SW480 (cell line): ENCODE results near the gene RPLP2.

Source experiments
- DNase-seq: peaks from one replicate; pipeline ENCODE4 v3.0.0-alpha.2; 2016; ENCODE audit warnings: low spot score

The RPLP2 gene

DNA sequence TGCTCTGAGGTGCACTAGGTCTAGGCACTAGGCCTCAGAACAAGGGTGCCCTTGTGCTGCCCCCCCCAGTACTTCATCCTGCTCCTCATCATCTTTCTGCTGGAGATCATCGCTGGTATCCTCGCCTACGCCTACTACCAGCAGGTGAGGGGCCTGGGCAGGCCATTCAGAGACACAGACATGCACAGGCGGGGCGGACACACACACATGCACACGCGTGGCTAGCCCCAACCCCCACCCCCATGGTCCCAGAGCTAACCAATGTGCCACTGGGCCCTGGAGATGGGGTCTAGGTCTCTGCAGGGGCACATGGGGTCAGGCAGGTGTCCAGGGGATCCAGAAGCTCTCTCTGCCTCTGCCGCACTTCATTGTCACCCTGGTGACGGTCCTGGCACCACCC, 26.9 kb downstream of the RPLP2 start:
- no peak for DNase-seq

DNA sequence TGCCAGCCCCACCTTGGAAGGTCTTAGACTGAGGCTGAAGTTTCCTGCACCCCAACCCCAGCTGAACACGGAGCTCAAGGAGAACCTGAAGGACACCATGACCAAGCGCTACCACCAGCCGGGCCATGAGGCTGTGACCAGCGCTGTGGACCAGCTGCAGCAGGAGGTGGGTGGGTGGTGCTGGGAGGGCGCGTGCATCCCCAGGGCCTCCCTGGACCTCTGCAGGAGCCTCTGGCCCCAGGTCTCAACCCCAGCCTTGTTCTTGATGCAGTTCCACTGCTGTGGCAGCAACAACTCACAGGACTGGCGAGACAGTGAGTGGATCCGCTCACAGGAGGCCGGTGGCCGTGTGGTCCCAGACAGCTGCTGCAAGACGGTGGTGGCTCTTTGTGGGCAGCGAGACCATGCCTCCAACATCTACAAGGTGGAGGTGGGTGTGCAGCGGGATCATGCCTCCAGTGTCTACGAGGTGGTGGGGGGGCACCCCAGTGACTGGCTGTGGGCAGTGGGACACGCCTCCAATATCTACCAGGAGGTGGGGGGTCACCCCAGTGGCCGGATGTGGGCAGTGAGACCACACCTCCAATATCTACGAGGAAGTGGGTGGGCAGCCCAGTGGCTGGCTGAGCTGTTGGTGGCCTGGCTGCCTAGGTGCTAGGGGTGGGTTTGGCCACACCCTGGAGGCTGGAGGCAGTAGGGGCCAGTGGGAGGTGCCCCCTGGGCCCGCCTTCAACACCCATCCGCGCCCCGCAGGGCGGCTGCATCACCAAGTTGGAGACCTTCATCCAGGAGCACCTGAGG, 27.6 kb downstream of the RPLP2 start:
- no peak for DNase-seq

DNA sequence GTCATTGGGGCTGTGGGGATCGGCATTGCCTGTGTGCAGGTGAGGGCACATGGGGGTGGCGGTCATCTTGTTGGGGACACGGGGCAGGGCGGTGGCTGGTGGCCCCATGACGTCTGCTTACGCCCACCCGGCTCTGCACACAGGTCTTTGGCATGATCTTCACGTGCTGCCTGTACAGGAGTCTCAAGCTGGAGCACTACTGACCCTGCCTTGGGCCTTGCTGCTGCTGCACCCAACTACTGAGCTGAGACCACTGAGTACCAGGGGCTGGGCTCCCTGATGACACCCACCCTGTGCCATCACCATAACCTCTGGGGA, 28.2 kb downstream of the RPLP2 start:
- DNase-seq: no peak

DNA sequence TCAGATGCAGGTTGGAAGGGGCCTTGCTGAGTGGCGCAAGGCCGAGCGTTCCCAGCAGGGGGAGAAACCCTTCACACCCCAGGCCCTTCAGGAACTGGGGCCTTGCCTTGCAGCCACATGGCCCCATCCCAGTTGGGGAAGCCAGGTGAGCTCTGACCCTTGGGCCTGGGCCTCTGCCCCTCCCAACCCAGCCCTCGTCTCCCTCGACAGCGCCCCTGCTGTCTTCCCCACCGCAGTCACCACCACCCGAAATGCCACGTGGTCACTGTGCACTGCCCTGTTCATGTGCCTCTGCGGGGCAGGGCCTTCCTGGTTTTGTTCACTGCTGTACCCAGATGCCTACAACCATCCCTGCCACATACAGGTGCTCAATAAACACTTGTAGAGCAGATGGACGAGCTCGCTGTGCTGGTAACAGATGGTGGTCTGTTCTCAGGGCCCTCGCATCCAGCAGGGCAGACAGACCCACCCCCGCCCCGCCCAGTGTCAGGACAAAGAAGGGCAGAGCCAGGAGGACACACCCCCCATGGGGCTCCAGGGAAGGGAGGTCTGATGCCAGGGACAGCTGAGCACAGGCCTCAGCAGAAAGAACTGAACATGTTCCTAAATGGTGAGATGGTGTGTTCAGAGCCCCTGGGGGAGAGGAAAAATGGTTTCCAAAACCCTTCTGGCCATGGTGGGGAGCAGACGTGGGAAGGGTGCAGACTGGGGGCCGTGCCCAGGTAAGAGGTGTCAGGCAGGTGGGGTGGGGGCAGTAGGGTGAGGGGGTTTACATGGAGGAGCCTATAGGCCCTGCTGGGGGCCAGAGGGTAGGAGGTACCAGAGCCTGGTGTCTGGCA, 28.9 kb downstream of the RPLP2 start:
- DNase-seq: no peak

DNA sequence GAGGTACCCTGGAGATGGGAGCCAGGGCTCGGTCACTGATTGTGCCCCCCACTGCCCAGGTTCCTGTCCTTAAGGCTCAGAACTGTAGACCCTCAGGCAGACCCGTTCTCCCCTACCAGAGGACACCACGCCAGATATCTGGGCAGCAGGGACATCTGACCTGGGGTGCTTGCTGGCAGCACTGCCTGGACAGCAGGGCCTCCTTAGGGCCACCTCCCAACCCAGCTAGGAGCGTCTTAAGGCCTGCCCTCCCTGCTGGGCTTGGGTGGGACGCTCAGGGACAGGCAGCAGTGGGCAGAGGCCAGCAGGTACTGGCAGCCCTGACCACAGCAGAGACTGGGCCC, 29.5 kb downstream of the RPLP2 start:
- no peak for DNase-seq

DNA sequence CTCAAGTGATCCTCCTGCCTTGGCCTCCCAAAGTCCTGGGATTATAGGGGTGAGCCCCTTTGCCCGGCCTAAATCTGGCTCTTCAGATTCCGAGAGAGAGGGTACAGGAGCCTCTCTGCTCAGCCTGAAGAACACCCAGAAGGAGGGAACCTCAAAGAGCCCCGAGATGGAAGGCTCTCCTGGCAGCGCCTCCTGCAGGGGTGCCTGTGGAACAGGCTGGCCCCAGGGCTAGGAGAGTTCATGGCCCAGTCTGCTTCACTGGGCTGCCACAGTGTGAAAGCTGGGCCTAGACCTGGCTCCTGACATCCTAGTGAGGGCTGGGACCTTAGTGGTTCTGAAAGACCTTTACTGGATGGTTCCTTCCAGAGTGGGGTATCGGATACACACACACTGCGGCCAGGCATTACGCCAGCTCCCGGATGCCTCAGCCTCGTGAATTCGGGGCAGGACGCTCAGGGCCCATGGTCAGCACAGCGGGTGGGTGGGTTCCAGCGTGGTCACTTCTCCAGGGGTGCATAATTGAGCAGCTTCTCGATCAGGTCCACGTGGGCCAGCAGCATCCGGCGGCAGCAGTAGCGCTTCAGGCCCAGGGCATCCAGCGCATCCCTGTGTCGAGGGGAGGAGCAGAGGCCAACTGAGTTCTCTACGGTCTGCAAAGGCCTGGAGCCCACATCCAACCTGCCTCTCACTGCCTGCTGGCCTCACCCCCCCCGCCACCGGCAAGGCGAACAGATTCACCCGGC, 30.3 kb downstream of the RPLP2 start:
- no peak for DNase-seq

DNA sequence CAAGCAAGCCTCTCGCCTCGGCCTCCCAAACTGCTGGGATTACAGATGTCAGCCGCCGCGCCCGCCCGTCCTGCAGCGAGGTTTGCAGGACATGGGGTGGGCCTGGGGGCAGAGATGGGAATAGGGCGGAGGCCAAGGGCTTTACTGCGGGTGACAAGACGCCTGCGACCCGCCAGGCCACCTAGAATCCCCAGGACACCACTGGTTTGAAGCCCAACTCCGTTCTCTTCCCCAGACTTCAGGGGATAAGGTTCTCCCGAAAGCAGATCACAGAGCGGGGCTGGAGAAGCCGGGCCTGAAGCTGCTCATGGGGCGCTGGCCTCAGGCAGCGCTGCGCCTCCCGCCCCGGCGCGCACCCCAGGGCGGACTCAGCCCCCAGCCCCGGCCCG, 32.2 kb downstream of the RPLP2 start:
- DNase-seq: no peak

DNA sequence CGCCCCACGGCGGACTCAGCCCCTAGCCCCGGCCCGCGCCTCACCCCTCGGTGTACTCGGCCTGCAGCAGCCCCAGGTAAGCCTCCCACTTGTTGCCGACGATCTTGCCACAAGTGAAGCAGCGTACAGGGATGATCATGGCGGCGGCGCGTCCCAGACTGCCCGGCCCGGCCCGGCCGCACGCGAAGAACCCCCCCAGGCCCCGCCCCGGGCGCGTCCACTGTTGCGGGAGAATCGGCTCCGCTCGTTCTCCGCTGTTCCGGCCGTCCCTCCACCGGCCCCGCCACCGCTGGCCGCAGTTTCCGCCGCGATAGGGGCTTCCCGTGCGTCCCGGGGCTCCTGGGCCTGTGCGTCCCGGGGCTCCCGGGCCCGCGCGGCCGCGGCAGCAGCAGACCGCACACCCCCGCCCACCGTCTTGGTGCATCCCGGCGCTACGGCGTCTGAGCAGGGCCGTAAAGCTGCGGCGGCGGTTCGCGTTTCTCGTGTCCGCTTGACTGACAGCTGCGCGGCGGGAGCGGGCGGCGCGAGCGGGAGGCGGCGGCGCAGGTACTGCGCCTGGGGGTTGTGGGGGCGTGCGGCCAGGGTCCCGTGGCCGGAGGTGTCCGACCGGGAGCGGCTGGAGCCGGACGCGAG, 32.7 kb downstream of the RPLP2 start, which contains the start of the genes POLR2L and TSPAN4:
TSS of gene POLR2L (minus strand) at position 160 of the 633 bp plus-strand sequence. CDS start at position 139, 21 bp downstream.
TSS of gene TSPAN4 (plus strand) at position 483 of the 633 bp plus-strand sequence. CDS start 7,453 bp downstream, outside the sequence.
- DNase-seq: peak; percentile 82

DNA sequence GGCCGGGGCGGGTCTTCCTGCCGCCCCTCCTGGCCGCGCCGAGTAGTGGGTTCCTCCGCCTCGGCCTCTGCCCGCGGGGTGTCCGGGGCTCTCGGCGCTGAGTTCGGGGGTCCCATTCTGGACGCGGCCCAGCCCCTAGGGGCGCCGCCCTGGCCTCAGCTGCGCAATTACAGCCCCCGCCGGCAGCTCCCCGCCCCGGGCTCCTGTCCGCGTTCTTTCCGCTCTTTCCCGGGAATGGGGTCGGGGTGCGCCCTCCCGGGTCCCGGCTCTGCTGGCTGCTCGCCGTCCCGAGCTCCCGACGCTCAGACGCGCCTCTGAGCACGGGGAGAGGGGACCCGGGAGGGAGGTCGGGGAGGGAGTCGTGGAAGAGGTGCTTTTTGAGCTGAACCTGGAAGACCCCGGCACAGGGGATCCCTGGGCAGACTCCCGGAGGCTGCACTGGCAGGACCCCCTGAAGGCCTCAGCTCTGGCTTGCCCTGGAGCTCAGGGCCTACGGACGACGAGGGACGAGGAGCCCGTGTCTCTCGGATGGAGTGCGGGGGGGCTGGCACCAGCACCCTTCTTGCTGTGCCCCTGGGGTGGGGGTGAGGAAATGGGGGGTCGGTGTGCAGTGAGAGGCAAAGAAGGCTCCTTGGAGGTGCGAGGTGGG, 33.4 kb downstream of the RPLP2 start:
- no peak for DNase-seq

DNA sequence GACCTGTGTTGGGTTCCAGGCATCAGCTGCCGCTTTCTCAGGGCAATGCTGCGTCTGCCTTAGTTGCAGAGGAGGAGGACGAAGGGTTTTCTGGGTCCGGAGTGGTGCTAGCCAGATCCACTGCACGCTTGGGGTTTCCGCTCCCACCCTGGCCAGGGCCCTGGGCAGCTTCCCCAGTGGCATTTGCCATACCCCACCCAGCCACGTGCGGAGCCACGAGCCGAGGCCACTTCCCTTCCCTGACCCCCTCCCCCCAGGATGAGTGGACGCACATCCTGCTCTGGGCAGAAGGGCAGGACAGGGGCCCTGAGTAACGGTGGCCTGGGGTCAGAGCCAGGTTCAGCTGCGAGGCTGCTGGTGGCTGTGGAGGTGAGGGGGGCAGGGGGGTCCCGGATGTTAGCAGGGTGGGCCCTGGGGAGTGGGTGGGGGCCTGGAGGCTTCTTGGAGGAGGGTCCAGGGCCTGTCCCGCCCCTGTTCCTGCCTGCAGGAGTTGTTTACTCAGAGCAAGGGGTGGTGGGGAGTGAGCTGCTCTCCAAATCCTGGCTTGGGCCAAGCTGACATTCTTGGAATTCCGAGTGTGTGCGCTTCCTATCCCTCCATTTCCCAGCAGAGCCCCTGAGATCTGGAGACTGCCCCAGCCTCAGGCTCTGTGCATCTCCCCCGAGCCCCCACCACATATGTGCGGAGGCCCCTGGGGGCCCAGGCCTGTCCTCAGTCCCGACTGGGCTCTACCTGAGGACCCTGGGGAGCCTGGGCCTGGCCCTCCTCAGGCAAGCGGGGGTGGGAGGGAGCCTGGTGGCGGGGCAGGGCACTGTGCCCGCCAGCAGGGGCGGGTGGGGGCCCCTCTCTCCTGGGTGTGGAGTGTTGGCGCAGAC, 34.3 kb downstream of the RPLP2 start:
- peak; percentile 70 for DNase-seq

DNA sequence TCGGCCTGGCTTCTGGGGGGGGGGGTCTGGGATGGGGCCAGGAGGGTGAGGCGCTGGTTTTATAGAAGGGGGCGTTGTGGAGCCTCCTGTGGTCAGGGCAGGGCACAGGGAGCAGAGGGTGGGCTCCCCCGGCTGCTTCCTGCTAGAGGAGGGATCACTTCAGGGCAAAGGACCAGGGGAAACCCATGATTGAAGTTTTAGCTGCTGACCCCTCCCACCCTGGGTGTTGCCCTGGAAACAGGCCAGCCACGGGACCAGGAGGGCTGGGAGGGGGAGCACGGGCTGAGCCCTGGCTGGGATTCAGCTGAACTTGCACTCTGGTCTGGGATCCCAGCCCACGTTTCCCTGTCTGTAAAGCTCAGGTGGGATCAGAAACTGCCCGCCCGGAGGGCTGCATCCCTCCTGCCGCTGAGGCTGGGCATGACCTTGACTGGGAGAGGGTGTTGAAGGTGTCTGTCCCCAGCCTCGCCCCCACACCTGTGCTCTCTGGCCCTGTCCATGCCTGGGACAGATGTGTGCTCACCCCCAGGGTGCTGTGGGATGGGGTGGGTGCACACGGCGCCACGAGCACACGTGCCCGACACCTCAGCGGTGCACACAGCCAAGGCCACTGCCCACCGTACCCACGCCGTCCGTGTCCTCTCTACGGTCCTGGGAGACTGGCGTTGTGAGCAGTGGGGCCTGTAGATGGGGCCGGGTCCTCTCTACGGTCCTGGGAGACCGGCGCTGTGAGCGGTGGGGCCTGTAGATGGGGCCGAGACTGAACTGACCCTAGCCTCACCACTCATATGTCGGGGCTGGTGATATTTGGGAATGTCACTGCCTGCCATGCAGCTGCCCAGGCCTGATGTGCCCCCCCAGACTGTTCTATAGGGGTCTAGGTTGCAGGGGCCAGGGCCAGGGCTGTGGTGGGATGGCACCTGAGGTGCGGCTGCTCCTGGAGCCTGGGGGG, 35.2 kb downstream of the RPLP2 start:
- no peak for DNase-seq

DNA sequence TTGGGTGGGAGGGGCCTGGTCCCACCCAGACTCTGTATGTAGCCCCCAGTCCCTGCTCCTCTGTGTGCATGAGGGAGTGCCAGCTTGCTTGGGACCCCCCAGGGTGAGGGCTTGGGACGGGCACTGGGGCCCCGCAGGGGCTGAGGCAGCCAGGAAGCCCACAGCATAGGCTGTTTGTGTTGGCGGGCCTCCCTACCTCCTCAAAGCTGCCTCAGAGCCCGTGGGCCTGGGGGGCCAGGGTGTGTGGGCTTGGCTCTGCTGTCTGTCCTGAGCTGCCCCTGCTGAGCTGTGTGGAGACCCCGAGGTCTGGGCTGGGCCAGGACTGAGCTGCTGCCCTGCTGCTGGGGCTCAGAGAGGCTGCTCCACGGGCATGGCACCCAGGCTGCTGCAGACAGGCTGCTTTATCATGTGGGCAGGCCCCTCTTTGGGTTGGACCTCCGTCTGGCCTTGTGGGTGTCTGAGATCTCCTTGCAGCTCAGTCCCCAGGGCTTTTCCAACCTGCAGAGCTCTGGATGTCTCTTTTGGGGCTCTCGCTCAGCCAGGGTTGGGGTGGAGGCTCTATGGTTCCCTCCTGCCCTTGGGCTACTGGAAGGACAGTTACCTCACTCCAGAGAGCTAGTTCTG, 36.2 kb downstream of the RPLP2 start:
- DNase-seq: no peak

DNA sequence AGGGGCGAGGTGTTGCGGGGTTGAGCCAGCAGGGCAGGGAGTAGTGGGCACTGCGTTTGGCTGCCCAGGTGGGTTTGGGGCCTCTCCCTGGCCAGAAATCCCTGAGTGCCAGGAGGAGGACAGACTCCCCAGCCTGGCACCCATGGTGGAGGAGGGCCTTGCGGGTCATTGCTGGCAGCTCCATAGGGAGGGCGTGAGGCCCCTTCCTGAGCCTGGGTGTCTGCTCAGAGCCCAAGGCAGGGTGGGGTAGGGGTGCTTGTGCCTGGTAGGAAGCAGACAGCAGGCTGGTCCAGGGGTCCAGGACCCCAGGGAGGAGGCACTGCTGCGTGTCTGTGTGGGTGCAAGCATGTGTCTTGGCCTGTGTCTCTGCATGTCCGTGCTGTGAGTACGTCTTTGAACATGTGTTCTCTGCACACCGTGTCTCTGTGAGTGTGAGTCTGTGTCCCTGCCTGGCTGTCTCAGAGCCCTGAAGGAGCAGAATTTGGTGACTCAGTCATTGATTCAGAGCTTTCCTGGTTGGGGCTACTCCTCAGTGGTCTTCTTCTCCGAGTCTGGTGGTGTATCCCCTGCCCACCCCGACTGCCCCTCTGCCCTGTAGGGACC, 36.8 kb downstream of the RPLP2 start:
- no peak for DNase-seq

DNA sequence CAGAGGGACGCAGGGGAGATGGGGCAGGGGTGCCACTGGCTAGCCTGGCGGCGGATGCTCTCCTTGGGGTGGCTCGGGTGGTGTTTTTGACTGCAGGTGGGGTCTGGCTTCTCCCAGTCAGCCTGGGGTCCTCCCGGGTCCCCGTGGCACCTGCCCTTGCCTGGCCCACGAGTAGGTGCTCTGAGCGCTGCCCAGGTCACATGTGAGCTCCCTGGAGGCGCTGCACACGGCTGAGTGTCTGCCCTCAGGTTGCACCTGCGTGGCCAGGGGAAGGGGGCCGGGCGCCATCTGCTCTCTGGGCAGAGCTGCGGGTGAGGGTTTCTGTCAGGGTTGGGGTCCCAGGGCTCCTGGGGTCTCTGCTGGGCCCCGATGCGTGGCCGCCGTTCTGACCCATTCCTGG, 38.1 kb downstream of the RPLP2 start:
- DNase-seq: no peak

DNA sequence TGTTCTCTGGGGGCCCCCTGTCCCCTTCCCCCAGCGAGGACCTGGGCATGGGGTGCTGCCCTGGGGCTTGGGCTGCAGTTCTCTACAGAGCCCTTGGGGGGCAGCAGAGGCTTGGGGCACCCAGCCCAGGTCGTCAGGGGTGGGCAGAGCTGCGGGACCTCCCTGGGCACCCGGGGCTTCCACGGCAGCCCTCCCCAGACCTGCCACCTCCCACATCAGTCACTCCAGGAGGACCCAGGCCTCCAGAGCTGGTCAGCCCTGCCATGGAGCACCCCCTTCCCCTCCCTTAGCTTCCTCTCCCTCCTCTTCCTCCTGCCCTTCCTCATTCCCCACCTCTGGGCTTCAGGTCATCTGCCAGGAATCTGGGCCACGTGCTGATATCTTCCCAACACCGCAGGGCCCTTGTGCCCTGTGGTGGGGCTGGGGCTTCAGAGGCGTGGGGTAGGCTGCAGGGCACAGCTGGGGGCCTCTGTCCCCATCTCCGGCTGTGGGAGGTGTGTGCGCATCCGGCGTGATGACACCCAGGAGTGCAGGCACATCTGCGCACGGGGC, 38.7 kb downstream of the RPLP2 start:
- no peak for DNase-seq

DNA sequence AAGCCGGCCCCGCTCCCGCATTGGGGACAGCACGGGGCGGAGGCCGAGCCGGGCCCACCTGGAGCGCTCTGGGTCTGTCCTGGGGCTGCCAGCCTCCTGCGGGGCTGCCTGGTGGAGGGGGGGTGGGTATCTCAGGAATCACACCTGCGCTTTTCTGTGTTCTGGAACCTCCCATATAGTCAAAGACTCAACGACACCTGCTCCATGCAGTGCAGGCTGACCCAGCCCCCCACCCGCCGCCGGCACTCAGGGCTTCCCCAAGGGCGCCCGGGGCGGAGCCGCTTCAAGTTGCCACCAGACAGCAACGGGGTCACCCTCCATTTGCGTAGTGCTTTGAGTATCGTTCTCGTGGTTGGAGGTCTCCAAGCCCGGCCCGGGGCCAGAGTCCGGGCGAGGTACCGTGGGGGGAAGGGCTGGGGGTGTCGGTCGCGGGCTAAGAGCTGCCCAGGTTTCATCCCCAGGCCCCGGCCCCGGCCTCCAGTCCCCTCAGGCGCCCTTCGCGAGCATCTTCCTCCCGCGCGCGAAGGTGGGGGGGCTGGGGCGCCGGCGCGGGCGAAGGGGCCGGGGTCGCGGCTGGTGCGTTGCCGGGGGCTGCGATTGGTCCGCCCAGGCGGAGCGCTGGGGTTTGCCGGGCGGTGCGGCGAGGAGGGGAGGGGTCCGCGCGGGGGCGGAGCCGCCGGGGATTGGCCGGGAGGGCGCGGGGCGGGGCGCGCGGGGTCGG, 39.5 kb downstream of the RPLP2 start:
- DNase-seq: no peak

DNA sequence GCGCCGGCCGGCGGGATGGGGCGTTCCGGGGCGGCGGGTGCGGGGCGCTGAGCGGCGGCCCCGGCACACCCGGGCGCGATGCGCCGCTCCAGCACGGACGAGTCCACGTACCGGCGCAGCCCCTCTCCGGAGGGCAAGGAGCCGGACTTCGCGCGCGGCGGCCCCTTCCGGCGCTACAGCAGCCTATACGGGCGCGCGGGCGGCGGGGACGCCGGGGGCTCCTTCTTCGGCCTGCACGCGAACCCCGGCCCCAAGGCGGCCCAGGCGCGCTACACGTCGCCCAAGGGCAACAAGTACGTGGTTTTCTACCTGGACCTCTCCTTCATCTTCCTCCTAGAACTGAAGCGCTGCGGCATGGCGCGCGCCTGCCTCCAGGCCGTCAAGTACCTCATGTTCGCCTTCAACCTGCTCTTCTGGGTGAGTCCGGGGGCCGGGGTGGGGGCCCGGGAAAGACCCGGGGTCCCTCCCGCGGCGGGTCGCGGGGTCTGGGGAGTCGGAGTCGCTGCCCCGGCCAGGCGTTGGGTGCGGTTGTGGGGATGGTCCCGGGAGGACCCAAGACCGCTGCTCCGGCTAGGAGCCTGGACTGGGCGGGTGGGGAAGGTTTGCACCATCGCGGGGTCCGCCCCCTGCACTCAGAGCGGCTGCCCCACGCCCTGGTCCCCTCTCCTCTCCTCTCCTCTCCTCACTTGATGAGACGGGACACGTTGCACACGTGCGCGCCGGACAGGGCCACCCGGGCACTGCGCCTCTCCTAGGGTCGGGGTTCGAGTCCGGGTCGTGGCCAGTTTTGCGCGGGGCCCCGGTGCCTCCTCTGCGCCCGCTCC, 40.4 kb downstream of the RPLP2 start:
- no peak for DNase-seq
